ENCODE results near the gene PCDHGA7. TPM values are rescaled to one million over a fixed set of nuclear protein-coding genes. Genes with fewer than 3 reads are reported as not detected.

Gene PCDHGA7
- total RNA-seq, 1 donor from 2014 or later, result 5.7 TPM

DNA sequence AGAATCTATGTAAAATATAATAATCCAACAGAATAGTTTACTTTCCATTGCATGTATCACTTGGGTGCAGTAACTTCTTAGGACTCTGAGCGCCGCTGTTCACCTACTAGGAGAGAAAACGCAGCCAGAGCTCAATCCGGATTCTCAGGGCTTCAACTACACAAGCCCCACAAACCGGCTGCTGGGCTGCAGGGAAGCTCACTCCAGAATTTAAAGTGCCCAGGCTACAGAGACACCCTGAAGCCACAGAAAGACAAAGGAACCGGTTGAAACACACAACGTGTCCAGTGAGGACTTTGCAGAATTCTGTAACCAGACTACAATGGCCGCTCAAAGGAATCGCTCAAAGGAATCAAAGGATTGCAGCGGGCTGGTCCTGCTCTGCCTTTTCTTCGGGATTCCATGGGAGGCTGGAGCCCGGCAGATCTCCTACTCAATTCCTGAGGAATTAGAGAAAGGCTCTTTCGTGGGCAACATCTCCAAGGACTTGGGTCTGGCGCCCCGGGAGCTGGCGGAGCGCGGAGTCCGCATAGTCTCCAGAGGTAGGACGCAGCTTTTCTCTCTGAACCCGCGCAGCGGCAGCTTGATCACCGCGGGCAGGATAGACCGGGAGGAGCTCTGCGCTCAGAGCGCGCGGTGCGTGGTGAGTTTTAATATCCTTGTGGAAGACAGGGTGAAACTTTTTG lies 30.5 kb downstream of the PCDHGA7 start, which contains the start of gene PCDHGA10:
Gene PCDHGA10 (plus strand): TSS at position 134 of the 686 bp plus-strand sequence. CDS start 189 bp downstream, at position 323.

DNA sequence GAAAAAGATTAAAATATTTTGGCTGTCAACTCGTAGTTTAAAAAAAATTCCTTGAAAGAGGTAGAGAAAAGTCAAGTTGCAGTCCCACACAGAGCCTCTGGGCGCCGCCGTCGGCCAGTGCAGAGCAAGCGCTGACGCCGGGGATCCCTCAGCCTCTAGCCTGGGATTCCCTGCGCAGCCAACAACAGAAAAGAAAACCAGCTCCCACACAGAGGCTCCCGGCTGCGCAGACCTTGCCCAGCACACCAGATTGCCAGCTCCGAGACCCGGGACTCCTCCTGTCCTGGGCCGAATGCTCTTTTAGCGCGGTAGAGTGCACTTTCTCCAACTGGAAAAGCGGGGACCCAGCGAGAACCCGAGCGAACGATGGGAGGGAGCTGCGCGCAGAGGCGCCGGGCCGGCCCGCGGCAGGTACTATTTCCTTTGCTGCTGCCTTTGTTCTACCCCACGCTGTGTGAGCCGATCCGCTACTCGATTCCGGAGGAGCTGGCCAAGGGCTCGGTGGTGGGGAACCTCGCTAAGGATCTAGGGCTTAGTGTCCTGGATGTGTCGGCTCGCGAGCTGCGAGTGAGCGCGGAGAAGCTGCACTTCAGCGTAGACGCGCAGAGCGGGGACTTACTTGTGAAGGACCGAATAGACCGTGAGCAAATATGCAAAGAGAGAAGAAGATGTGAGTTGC lies 35.1 kb downstream of the PCDHGA7 start, which contains the start of gene PCDHGB7:
Gene PCDHGB7 (plus strand): TSS at position 184 of the 679 bp plus-strand sequence. CDS start 183 bp downstream, at position 367.

DNA sequence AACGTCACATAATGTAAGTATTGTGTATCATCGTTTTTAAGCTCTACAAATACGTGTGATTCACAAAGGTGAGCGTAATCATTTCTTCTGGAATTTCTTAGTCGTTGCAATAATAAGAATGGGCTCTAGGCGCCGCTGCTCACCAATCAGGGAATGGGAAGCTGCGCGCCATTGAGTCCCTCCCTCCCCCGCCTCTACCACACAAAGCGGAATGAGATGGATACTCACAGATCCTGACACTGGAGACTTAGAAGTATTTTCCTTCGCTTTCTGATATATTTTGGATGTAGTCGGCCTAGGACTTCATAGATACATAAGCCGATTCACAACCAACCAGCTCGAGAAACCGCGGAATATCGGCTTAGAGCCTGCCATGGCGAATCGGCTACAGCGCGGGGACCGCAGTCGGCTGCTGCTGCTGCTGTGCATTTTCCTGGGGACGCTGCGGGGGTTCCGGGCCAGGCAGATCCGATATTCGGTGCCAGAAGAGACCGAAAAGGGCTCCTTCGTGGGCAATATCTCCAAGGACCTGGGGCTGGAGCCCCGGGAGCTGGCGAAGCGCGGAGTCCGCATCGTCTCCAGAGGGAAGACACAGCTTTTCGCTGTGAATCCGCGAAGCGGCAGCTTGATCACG lies 38.4 kb downstream of the PCDHGA7 start, which contains the start of gene PCDHGA11:
Gene PCDHGA11 (plus strand): TSS at position 197 of the 634 bp plus-strand sequence. CDS start 177 bp downstream, at position 374.

DNA sequence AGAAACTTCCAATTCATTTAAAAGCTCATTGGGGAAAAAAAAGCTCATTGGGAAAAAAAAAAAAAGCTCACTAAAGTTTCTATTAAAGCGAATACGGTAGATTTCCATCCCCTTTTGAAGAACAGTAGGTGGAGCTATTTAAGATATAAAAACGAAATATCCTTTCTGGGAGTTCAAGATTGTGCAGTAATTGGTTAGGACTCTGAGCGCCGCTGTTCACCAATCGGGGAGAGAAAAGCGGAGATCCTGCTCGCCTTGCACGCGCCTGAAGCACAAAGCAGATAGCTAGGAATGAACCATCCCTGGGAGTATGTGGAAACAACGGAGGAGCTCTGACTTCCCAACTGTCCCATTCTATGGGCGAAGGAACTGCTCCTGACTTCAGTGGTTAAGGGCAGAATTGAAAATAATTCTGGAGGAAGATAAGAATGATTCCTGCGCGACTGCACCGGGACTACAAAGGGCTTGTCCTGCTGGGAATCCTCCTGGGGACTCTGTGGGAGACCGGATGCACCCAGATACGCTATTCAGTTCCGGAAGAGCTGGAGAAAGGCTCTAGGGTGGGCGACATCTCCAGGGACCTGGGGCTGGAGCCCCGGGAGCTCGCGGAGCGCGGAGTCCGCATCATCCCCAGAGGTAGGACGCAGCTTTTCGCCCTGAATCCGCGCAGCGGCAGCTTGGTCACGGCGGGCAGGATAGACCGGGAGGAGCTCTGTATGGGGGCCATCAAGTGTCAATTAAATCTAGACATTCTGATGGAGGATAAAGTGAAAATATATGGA lies 48.0 kb downstream of the PCDHGA7 start, which contains the start of gene PCDHGA12:
Gene PCDHGA12 (plus strand): TSS at position 176 of the 782 bp plus-strand sequence. CDS start 253 bp downstream, at position 429.

Other genes starting within 250 kb of the PCDHGA7 start
- gene PCDHB5, start 247.5 kb upstream of the PCDHGA7 start, total RNA-seq, result 0.32 and 3.3 TPM in 2 replicates
- 0.16 and 0.17 TPM in 2 replicates for gene PCDHB6, start 232.7 kb upstream of the PCDHGA7 start, total RNA-seq
- gene PCDHB7, start 210.1 kb upstream of the PCDHGA7 start, total RNA-seq, result 0.32 and 0.60 TPM in 2 replicates
- 0.32 and 0.69 TPM in 2 replicates for gene PCDHB8, start 205.0 kb upstream of the PCDHGA7 start, total RNA-seq
- 0.16 and 2.1 TPM in 2 replicates for gene PCDHB16, start 200.4 kb upstream of the PCDHGA7 start, total RNA-seq
- 0.16 and 0.69 TPM in 2 replicates for gene PCDHB9, start 195.6 kb upstream of the PCDHGA7 start, total RNA-seq
- gene PCDHB10, start 190.4 kb upstream of the PCDHGA7 start, total RNA-seq, result 0.47 and 1.4 TPM in 2 replicates
- 0.16 and 0.69 TPM in 2 replicates for gene PCDHB11, start 183.1 kb upstream of the PCDHGA7 start, total RNA-seq
- gene PCDHB12, start 174.0 kb upstream of the PCDHGA7 start, total RNA-seq, result 0.16 and 0.86 TPM in 2 replicates
- 0.32 and 0.94 TPM in 2 replicates for gene PCDHB13, start 168.8 kb upstream of the PCDHGA7 start, total RNA-seq
- 0.63 and 2.6 TPM in 2 replicates for gene PCDHB14, start 159.4 kb upstream of the PCDHGA7 start, total RNA-seq
- 0.32 and 0.60 TPM in 2 replicates for gene PCDHB15, start 137.3 kb upstream of the PCDHGA7 start, total RNA-seq
- 0.32 TPM in 1 of 2 replicates, not detected in the other for gene SLC25A2, start 78.7 kb upstream of the PCDHGA7 start, total RNA-seq
- gene TAF7, start 62.0 kb upstream of the PCDHGA7 start, total RNA-seq, result 67.1 and 89.5 TPM in 2 replicates
- gene PCDHGA1, start 52.2 kb upstream of the PCDHGA7 start, total RNA-seq, result 1.3 and 1.9 TPM in 2 replicates
- gene PCDHGA2, start 44.0 kb upstream of the PCDHGA7 start, total RNA-seq, result 2.3 and 4.9 TPM in 2 replicates
- gene PCDHGA3, start 38.9 kb upstream of the PCDHGA7 start, total RNA-seq, result 1.0 and 1.9 TPM in 2 replicates
- gene PCDHGB1, start 32.6 kb upstream of the PCDHGA7 start, total RNA-seq, result 1.5 and 3.8 TPM in 2 replicates
- gene PCDHGA4, start 27.7 kb upstream of the PCDHGA7 start, total RNA-seq, result 1.1 and 4.7 TPM in 2 replicates
- 3.0 and 4.1 TPM in 2 replicates for gene PCDHGB2, start 22.7 kb upstream of the PCDHGA7 start, total RNA-seq
- 1.6 and 2.0 TPM in 2 replicates for gene PCDHGA5, start 18.6 kb upstream of the PCDHGA7 start, total RNA-seq
- gene PCDHGB3, start 12.5 kb upstream of the PCDHGA7 start, total RNA-seq, result 5.1 and 5.4 TPM in 2 replicates
- gene PCDHGA6, start 8.9 kb upstream of the PCDHGA7 start, total RNA-seq, result 2.4 and 3.9 TPM in 2 replicates
- gene PCDHGB4, start 5.0 kb downstream of the PCDHGA7 start, total RNA-seq, result 26.7 and 34.0 TPM in 2 replicates
- 3.5 and 4.4 TPM in 2 replicates for gene PCDHGA8, start 9.9 kb downstream of the PCDHGA7 start, total RNA-seq
- 33.0 and 33.1 TPM in 2 replicates for gene PCDHGB5, start 15.2 kb downstream of the PCDHGA7 start, total RNA-seq
- 2.9 and 3.8 TPM in 2 replicates for gene PCDHGA9, start 20.0 kb downstream of the PCDHGA7 start, total RNA-seq
- gene PCDHGB6, start 25.3 kb downstream of the PCDHGA7 start, total RNA-seq, result 3.0 and 3.7 TPM in 2 replicates
- gene PCDHGA10, start 30.2 kb downstream of the PCDHGA7 start, total RNA-seq, result 2.3 and 7.1 TPM in 2 replicates
- gene PCDHGB7, start 34.9 kb downstream of the PCDHGA7 start, total RNA-seq, result 5.2 and 9.9 TPM in 2 replicates
- 7.0 and 12.0 TPM in 2 replicates for gene PCDHGA11, start 38.3 kb downstream of the PCDHGA7 start, total RNA-seq
- 7.4 and 15.8 TPM in 2 replicates for gene PCDHGA12, start 47.8 kb downstream of the PCDHGA7 start, total RNA-seq
- 55.5 and 158 TPM in 2 replicates for gene PCDHGC3, start 93.2 kb downstream of the PCDHGA7 start, total RNA-seq
- 3.2 and 3.3 TPM in 2 replicates for gene PCDHGC4, start 102.3 kb downstream of the PCDHGA7 start, total RNA-seq
- 3.5 and 4.4 TPM in 2 replicates for gene PCDHGC5, start 106.3 kb downstream of the PCDHGA7 start, total RNA-seq
- gene DIAPH1, start 236.3 kb downstream of the PCDHGA7 start, total RNA-seq, result 17.9 and 23.5 TPM in 2 replicates